Esophagus muscularis mucosa (tissue), 4 donors: ENCODE results near the gene TAT. TPM values are rescaled to one million over a fixed set of nuclear protein-coding genes. Genes with fewer than 3 reads are reported as not detected.
"Not testable (repeated sequence)": the region's sequence is repeated elsewhere in the genome, so short reads cannot be mapped to it uniquely, and the experiment has no call there.

Source experiments
- DNase-seq: peaks from one replicate; pipeline ENCODE4 v3.0.0-alpha.2; 2017; ENCODE audit errors: extremely low spot score
- H3K27ac ChIP-seq, 4 donors: fragments of 200-600 bp; sonication (generic); replicated peaks in 1 of 4; 1 replicate in 3 of 4; 2 replicates in 1 of 4; pipeline ENCODE4 v1.5.1; 2016 to 2019; ENCODE audit warnings: mild to moderate bottlenecking in 1 of 4
- H3K27me3 ChIP-seq, 4 donors: fragments of 200-600 bp; sonication (generic); one replicate each; pipeline versions ENCODE4 v1.5.1 to v1.6.0; 2016 to 2019
- H3K36me3 ChIP-seq, 4 donors: fragments of 200-600 bp; sonication (generic); one replicate each; pipeline ENCODE4 v1.5.1; 2016 to 2019
- H3K4me1 ChIP-seq, 4 donors: fragments of 200-600 bp; sonication (generic); one replicate each; pipeline ENCODE4 v1.5.1; 2016 to 2019
- H3K4me3 ChIP-seq, 4 donors: fragments of 200-600 bp; sonication (generic); 1 replicate in 2 of 4; 2 replicates in 2 of 4; pipeline ENCODE4 v1.5.1; 2016 to 2019; ENCODE audit warnings: mild to moderate bottlenecking in 4 of 4, moderate library complexity in 1 of 4
- H3K9me3 ChIP-seq, 4 donors: fragments of 200-600 bp; sonication (generic); 1 replicate in 3 of 4; 2 replicates in 1 of 4; pipeline ENCODE4 v1.5.1; 2016 to 2019
- CTCF ChIP-seq, 3 experiments: fragments of 200-600 bp in 2 of 3; fragments of 450-650 bp in 1 of 3; sonication (generic) in 2 of 3; IDR thresholded peaks; one replicate each; pipeline ENCODE4 v1.5.1; 2017 to 2019; ENCODE audit warnings: antibody characterized with exemption in 3 of 3, mild to moderate bottlenecking in 2 of 3, moderate library complexity in 1 of 3
- EP300 ChIP-seq: sonication (generic); formaldehyde crosslinking; IDR thresholded peaks from one replicate; pipeline ENCODE4 v1.6.1; 2017; ENCODE audit warnings: antibody characterized with exemption
- POLR2A ChIP-seq: fragments of 450-650 bp; IDR thresholded peaks from one replicate; pipeline ENCODE4 v1.6.1; 2017; ENCODE audit warnings: antibody characterized with exemption, moderate library complexity, mild to moderate bottlenecking, low read depth
- POLR2AphosphoS5 ChIP-seq, 2 donors: sonication (generic); formaldehyde crosslinking; IDR thresholded peaks; one replicate each; pipeline ENCODE4 v1.6.1; 2017; ENCODE audit warnings: antibody characterized with exemption in 2 of 2
- whole genome bisulfite sequencing: methylation state at CpG from one replicate; pipeline ENCODE4 v1.1.5; 2018; 5-methylcytosine and 5-hydroxymethylcytosine counted together
- intact Hi-C: fragments of 100-400 bp; cut with DNase I; formaldehyde crosslinking; loops from one replicate; pipeline ENCODE4 v1.15.1; 2023
- total RNA-seq, 4 donors: library from RNA; depleted of rRNA; stranded (reverse); fragments of >200 nt; gene quantifications; one replicate each; pipeline versions ENCODE4 v1.1.0 to v1.2.1, GENCODE V29; 2016

Gene TAT
- total RNA-seq, 4 donors from 2014 or later = not detected

GRCh38 chr16:71609066-71609465 is 32.2 kb upstream of the TAT start:
- no peak for DNase-seq
- intact Hi-C loops = no loop called here
- peaks cover 0 to 47% (median 0%) of the 10 kb centered on the region in 4 donors for H3K27me3 ChIP-seq

GRCh38 chr16:71600822-71601221 is 23.9 kb upstream of the TAT start:
- WGBS = 81% methylated on average over 8 of the region's 8 CpGs
- Histone ChIP-seq H3K9me3 (no peaks in the 10 kb centered on the region), H3K27me3 (no peaks in the 10 kb centered on the region), H3K4me1 (no peaks in the 10 kb centered on the region), H3K36me3 (no peaks in the 10 kb centered on the region), H3K27ac (no peak overlapping the region), H3K4me3 (no peak overlapping the region)
- DNase-seq = no peak
- TF ChIP-seq EP300 (no peak), POLR2A (no peak), POLR2AphosphoS5 (IDR thresholded peaks at IDR 0.05) (no peak), CTCF (IDR thresholded peaks at IDR 0.05) (no peak)
- intact Hi-C loops = no loop called here

More at GRCh38 chr16:71609066-71609465, 32.2 kb upstream of the TAT start:
- Histone ChIP-seq H3K36me3 (no peaks in the 10 kb centered on the region), H3K9me3 (no peaks in the 10 kb centered on the region), H3K4me1 (peaks cover 0 to 5% (median 4%) of the 10 kb centered on the region in 4 donors), H3K4me3 (no peak overlapping the region), H3K27ac (no peak overlapping the region)
- TF ChIP-seq POLR2AphosphoS5 (IDR thresholded peaks at IDR 0.05) (no peak), POLR2A (no peak), CTCF (IDR thresholded peaks at IDR 0.05) (no peak), EP300 (no peak)
- WGBS = 69% methylated on average over 2 of the region's 2 CpGs

- H3K4me3 ChIP-seq, intact Hi-C loops, H3K27me3 ChIP-seq, H3K4me1 ChIP-seq, H3K27ac ChIP-seq, H3K36me3 ChIP-seq, DNase-seq, H3K9me3 ChIP-seq: not testable (repeated sequence)
- 65% methylated on average over 2 of the region's 2 CpGs for WGBS
Measured at GRCh38 chr16:71598426-71598825, 21.5 kb upstream of the TAT start.

- H3K27me3 ChIP-seq, H3K27ac ChIP-seq, H3K4me1 ChIP-seq, H3K36me3 ChIP-seq, H3K4me3 ChIP-seq, H3K9me3 ChIP-seq, intact Hi-C loops, DNase-seq: not testable (repeated sequence)
- WGBS = 86% methylated on average over 7 of the region's 7 CpGs
Measured at GRCh38 chr16:71595340-71595826, 18.5 kb upstream of the TAT start.

- no peak overlapping the region for H3K27ac ChIP-seq
- H3K9me3 ChIP-seq = no peaks in the 10 kb centered on the region
- no peak for DNase-seq
- TF ChIP-seq EP300 (no peak), POLR2AphosphoS5 (IDR thresholded peaks at IDR 0.05) (no peak), CTCF (IDR thresholded peaks at IDR 0.05) (no peak), POLR2A (no peak)
- H3K36me3 ChIP-seq = no peaks in the 10 kb centered on the region
- H3K4me3 ChIP-seq = no peak overlapping the region
- intact Hi-C loops = no loop called here
- H3K4me1 ChIP-seq = no peaks in the 10 kb centered on the region
- 88% methylated on average over 5 of the region's 5 CpGs for WGBS
- peaks cover 0 to 7% (median 0%) of the 10 kb centered on the region in 4 donors for H3K27me3 ChIP-seq
Measured at GRCh38 chr16:71594000-71594646, 17.2 kb upstream of the TAT start.
